BE2C (cell line): Measurements from ENCODE around the gene MESP1.
"Not testable (repeated sequence)": the region's sequence is repeated elsewhere in the genome, so short reads cannot be mapped to it uniquely, and the experiment has no call there.

Experiments used
- DNase-seq: peaks from one replicate; pipeline ENCODE4 v3.0.0-alpha.2; 2020
- H3K27me3 ChIP-seq: fragments of 250-450 bp; sonication (Bioruptor Pico); 2 replicates; pipeline ENCODE4 v1.5.1; 2020; ENCODE audit warnings: mild to moderate bottlenecking
- H3K36me3 ChIP-seq: fragments of 250-450 bp; sonication (Bioruptor Pico); 2 replicates; pipeline ENCODE4 v1.5.1; 2020; ENCODE audit warnings: mild to moderate bottlenecking
- H3K4me1 ChIP-seq: fragments of 250-450 bp; sonication (Bioruptor Pico); 2 replicates; pipeline ENCODE4 v1.5.1; 2020
- H3K4me3 ChIP-seq: 2 replicates; pipeline ENCODE4 v1.5.1; 2011; ENCODE audit warnings: low read depth, low read length
- H3K9me3 ChIP-seq: fragments of 250-450 bp; sonication (Bioruptor Pico); 2 replicates; pipeline ENCODE4 v1.5.1; 2020
- TF ChIP-seq, protein P1 (sequence below): IDR thresholded peaks from 2 replicates; pipeline ENCODE4 v1.5.1; 2012; ENCODE audit warnings: mild to moderate bottlenecking, low read depth, low read length

Gene MESP1

DNA sequence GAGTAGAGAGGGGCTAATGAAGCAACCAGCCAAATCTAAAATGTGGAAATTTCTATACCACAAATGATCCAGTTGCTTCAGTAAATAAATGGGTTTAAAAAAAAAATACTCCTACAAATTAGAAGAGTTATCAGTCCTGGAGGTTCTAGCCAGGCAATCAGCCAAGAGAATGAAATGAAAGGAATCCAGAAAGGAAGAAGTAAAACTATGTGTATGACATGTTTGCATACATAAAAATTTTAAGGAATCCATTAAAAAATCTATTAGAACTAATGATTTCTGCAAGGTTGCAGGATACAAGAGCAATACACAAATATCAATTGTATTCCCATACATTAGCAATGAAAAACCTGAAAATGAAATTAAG lies 34.7 kb upstream of the MESP1 start:
- no peaks in the 10 kb centered on the region for H3K36me3 ChIP-seq
- TF ChIP-seq, protein P1, sequence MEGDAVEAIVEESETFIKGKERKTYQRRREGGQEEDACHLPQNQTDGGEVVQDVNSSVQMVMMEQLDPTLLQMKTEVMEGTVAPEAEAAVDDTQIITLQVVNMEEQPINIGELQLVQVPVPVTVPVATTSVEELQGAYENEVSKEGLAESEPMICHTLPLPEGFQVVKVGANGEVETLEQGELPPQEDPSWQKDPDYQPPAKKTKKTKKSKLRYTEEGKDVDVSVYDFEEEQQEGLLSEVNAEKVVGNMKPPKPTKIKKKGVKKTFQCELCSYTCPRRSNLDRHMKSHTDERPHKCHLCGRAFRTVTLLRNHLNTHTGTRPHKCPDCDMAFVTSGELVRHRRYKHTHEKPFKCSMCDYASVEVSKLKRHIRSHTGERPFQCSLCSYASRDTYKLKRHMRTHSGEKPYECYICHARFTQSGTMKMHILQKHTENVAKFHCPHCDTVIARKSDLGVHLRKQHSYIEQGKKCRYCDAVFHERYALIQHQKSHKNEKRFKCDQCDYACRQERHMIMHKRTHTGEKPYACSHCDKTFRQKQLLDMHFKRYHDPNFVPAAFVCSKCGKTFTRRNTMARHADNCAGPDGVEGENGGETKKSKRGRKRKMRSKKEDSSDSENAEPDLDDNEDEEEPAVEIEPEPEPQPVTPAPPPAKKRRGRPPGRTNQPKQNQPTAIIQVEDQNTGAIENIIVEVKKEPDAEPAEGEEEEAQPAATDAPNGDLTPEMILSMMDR: no peak
- no peak overlapping the region for H3K4me3 ChIP-seq
- H3K27me3 ChIP-seq: no peaks in the 10 kb centered on the region
- no peaks in the 10 kb centered on the region for H3K9me3 ChIP-seq
- peaks cover 9% of the 10 kb centered on the region for H3K4me1 ChIP-seq
- no peak for DNase-seq

DNA sequence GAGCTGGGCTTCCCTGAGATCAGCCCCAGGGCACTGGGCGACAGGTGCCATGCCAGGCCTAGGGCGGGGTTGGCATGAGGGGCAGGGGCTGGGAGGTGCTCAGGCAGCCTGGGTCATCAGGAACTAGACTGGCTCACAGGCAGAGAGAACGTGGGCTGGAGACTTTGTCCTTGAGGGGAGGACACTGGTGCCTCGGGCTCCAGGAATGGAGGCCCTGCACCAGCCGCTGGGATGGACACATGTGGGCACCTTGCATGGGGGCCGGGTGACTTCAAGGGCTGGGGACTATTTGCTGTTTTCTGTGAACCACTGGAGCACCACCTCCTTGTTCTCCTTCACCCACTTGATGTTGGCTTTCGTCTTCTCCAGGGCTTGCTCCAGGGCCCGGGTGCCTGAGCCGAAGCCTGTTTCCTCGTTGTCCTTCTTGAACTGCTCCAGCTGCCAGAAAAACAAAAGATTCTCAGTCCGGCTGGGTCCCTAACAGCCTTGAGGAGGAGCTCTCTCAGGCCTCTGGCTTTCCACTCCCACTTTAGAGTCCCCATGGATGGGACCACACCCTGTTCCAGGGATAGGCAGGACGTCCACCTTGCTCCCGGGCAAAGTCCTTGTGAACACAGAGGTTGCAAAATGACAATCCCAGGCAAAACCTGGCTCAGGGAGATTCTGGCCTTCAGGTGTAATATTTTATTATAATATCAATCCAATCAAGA lies 34.2 kb upstream of the MESP1 start:
- Histone ChIP-seq H3K4me1 (peaks cover 9% of the 10 kb centered on the region), H3K4me3 (no peak overlapping the region), H3K27me3 (no peaks in the 10 kb centered on the region), H3K9me3 (no peaks in the 10 kb centered on the region), H3K36me3 (no peaks in the 10 kb centered on the region)
- TF ChIP-seq, protein P1: no peak
- DNase-seq: no peak

DNA sequence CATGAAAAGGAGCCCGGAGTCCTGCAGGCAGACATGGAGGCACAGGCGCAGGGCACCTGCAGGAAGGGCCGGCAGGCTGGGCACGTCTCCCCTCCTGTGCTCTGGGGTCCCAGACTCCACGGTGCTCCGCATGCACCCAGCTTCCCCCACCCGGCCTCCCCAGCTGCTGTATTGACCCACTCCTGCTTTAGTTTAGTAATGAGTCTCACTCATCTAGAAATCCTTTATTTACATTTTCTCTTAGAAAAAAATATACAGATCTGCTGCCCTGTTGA lies 33.6 kb upstream of the MESP1 start:
- H3K36me3 ChIP-seq: no peaks in the 10 kb centered on the region
- no peak overlapping the region for H3K4me3 ChIP-seq
- H3K9me3 ChIP-seq: no peaks in the 10 kb centered on the region
- TF ChIP-seq, protein P1: no peak
- H3K4me1 ChIP-seq: peaks cover 9% of the 10 kb centered on the region
- DNase-seq: no peak
- no peaks in the 10 kb centered on the region for H3K27me3 ChIP-seq

DNA sequence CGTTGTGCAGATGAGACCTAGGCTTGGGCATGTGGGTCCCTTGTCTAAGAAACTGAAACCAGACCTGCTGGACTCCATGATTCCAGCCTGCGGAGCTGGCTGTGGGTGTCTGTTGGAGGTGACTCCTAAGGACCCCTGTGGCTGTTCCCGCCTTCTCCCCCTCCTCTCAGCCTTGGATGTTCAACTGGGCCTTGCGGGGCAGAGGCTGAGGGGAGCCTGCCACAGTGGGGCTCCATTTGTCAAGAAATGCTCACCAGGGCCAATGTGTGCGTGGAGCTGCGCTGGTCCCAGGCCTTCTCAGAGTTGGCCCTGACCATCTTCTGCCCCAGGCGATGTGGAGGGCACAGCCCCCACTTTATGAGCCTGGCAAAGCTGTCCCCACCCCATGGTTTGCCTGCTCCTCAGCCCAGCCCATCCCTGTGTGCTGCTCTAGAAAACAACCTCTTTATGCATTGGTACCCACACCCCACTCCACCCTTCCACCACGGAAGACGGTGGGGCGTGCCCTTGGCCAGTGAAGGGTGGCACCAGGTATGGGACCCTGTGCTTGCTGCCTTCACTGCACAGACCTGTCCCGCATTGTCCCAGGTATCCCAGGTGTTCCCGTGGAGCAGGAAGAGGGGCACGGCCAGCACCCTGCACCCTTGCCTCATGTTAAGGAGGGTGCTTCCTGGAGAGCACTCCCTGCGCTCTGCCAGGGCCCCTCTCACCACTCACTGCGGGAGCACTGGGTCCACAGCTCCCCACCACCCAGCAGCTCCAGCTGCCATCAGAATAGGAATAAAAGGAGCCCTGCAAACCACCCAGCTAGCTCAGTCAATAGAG lies 33.0 kb upstream of the MESP1 start:
- Histone ChIP-seq H3K4me3 (no peak overlapping the region), H3K36me3 (no peaks in the 10 kb centered on the region), H3K9me3 (no peaks in the 10 kb centered on the region), H3K4me1 (peaks cover 9% of the 10 kb centered on the region), H3K27me3 (no peaks in the 10 kb centered on the region)
- no peak for DNase-seq
- TF ChIP-seq, protein P1: no peak

DNA sequence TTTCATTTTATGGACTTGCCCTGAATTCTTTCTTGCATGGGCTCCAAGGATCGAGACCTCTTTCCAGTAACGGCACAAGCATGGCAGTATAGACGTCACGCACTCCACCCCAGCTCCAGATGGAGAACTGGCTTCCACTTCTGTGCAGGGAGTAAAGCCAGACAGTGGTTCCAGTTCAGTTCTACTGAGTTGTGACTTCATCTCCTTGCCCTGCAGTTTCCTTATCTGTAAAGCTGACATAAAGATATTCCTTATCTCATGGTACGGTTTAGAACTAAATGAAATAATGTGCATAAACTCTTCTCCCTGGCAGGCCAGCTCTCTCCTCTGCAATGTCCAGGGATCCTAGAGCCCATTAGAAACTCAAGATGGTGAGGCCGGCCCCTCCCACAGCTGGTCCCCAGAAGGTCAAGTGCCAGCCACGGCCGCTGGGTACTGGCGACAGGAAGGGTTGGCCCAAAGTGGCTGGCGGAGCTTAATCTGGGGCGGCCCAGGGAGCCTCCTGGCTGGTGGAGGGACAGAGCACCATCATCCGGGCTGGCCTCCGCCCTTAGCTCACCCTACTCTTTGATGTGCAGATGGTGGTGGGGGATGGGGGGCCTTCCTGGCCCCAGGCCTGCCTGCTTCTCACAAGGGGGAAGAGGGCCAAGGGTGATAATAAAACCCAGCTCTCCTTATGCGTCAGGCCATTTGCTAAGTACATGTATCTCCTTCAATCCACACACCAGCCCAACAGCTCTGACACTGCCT lies 32.2 kb upstream of the MESP1 start:
- peaks cover 9% of the 10 kb centered on the region for H3K4me1 ChIP-seq
- TF ChIP-seq, protein P1: no peak
- peak; percentile 45 for DNase-seq

DNA sequence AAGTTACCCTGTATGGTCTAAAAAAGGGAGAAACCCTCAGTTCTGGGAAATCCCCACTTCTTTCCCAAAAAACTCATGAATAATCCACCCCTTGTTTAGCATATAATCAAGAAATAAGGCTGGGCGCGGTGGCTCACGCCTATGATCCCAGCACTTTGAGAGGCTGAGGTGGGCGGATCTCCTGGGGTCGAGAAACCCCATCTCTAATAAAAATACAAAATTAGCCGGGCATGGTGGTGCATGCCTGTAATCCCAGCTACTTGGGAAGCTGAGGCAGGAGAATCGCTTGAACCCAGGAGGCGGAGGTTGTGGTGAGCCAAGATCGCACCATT lies 31.5 kb upstream of the MESP1 start:
- not testable (repeated sequence) for H3K27me3 ChIP-seq, H3K36me3 ChIP-seq, H3K9me3 ChIP-seq, H3K4me1 ChIP-seq, DNase-seq, H3K4me3 ChIP-seq

More for the DNA sequence above, 32.2 kb upstream of the MESP1 start:
- no peak overlapping the region for H3K4me3 ChIP-seq
- H3K27me3 ChIP-seq: no peaks in the 10 kb centered on the region
- H3K9me3 ChIP-seq: no peaks in the 10 kb centered on the region
- no peaks in the 10 kb centered on the region for H3K36me3 ChIP-seq
